ENCODE data around the gene DELE1.

Gene DELE1

DNA sequence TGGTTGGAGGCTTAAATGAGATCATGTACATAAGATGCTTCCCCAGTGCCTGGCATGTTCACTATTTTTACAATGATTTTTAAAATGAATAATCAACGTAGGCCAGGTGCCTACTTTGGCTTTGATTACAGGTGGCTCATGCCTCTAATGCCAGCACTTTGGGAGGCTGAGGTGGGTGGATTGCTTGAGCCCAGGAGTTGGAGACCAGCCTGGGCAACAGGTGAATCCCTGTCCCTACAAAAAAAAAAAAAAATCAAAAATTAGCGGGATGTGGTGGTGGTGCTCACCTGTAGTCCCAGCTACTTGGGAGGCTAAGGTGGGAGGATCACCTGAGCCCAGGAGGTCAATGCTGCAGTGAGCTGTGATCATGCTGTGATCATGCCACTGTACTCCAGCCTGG lies 25.1 kb downstream of the DELE1 start:
- Histone ChIP-seq H3K4me1 (ENCODE audit: control insufficient read depth, insufficient read depth, low read length) (no peaks in the 10 kb centered on the region), H3K9me3 (ENCODE audit: control insufficient read depth, insufficient read depth, low read depth, low read length) (no peaks in the 10 kb centered on the region), H3K4me3 (ENCODE audit: low read depth, low read length) (no peak overlapping the region), H3K36me3 (ENCODE audit: control insufficient read depth in 2 of 2, insufficient read depth in 1 of 2, low read length in 2 of 2) (no peaks in the 10 kb centered on the region), H3K27ac (ENCODE audit: extremely low read depth, low read depth, low read length) (no peak overlapping the region)
- TF ChIP-seq SCRT1 (tag by site-specific recombination; IDR thresholded peaks at IDR 0.05; ENCODE audit: borderline replicate concordance) (peak; percentile 87), SCRT2 (tag by site-specific recombination; IDR thresholded peaks at IDR 0.05) (peak; percentile 85), MYNN (tag by site-specific recombination; IDR thresholded peaks at IDR 0.05; ENCODE audit: borderline replicate concordance) (no peak)
- CTCF ChIA-PET, result interaction anchor here (0.6 to 3.0 kb wide), 3 partner anchors 8 to 70 kb away, joined by 4 to 24 read pairs (median 6); no protein-coding TSS in a partner anchor
- POLR2A ChIA-PET, result interaction anchor here (1.2 kb wide), 1 partner anchor 263 kb away, joined by 3 read pairs; no protein-coding TSS in a partner anchor

DNA sequence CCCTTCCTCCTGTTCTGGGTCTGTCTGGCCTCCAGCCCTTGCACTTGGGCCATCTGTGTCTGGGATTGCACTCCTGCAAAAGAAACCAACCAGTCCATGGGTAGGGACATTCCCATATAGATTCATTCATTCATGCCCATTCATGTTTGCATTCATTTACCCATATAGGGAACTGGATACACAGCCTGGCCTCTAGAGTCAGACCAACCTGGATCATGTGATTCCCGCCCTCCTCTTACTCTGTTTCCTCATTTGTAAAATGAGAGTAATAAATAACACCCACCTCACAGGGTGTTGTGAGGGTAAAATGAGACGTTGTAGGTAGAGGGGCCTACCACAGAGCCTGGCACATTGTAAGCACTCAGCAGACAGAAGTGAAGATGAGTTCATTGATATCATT lies 25.8 kb downstream of the DELE1 start:
- ChIA-PET POLR2A (interaction anchor here (1.2 kb wide), 1 partner anchor 264 kb away, joined by 3 read pairs; no protein-coding TSS in a partner anchor), CTCF (interaction anchor here (0.6 to 3.0 kb wide), 4 partner anchors 8 to 70 kb away, joined by 3 to 24 read pairs (median 5); no protein-coding TSS in a partner anchor)
- no peaks in the 10 kb centered on the region for H3K4me1 ChIP-seq (ENCODE audit: control insufficient read depth, insufficient read depth, low read length)
- H3K4me3 ChIP-seq (ENCODE audit: low read depth, low read length), result no peak overlapping the region
- H3K9me3 ChIP-seq (ENCODE audit: control insufficient read depth, insufficient read depth, low read depth, low read length), result no peaks in the 10 kb centered on the region
- no peak overlapping the region for H3K27ac ChIP-seq (ENCODE audit: extremely low read depth, low read depth, low read length)
- TF ChIP-seq ZBTB49 (tag by site-specific recombination; IDR thresholded peaks at IDR 0.05; ENCODE audit: low read depth), result no peak
- TF ChIP-seq ZNF146 (tag by site-specific recombination; IDR thresholded peaks at IDR 0.05), result no peak
- no peak for TF ChIP-seq RBAK (tag by site-specific recombination; IDR thresholded peaks at IDR 0.05)
- no peaks in the 10 kb centered on the region for H3K36me3 ChIP-seq (ENCODE audit: control insufficient read depth in 2 of 2, insufficient read depth in 1 of 2, low read length in 2 of 2)

- Histone ChIP-seq H3K36me3 (ENCODE audit: control insufficient read depth in 2 of 2, insufficient read depth in 1 of 2, low read length in 2 of 2) (no peaks in the 10 kb centered on the region), H3K27ac (ENCODE audit: extremely low read depth, low read depth, low read length) (no peak overlapping the region), H3K9me3 (ENCODE audit: control insufficient read depth, insufficient read depth, low read depth, low read length) (no peaks in the 10 kb centered on the region), H3K4me3 (ENCODE audit: low read depth, low read length) (no peak overlapping the region), H3K4me1 (ENCODE audit: control insufficient read depth, insufficient read depth, low read length) (no peaks in the 10 kb centered on the region)
- ChIA-PET CTCF (interaction anchor here (0.7 to 1.9 kb wide), 6 partner anchors 9 to 243 kb away, joined by 3 to 16 read pairs (median 3); no protein-coding TSS in a partner anchor), POLR2A (no interaction called here)
- TF ChIP-seq ZNF791 (tag by site-specific recombination; IDR thresholded peaks at IDR 0.05), result no peak
- TF ChIP-seq INSM2 (tag by site-specific recombination; IDR thresholded peaks at IDR 0.05), result no peak
- peak; percentile 62 for TF ChIP-seq EGR2 (tag by site-specific recombination; IDR thresholded peaks at IDR 0.05; ENCODE audit: low read depth)
- TF ChIP-seq TRIM28 (IDR thresholded peaks at IDR 0.05; ENCODE audit: borderline replicate concordance, low read length), result no peak
- TF ChIP-seq ZFHX2 (tag by site-specific recombination; conservative IDR thresholded peaks at IDR 0.05), result peak; percentile 66; the same call in 1 of the 2 replicates
- TF ChIP-seq, protein P1, sequence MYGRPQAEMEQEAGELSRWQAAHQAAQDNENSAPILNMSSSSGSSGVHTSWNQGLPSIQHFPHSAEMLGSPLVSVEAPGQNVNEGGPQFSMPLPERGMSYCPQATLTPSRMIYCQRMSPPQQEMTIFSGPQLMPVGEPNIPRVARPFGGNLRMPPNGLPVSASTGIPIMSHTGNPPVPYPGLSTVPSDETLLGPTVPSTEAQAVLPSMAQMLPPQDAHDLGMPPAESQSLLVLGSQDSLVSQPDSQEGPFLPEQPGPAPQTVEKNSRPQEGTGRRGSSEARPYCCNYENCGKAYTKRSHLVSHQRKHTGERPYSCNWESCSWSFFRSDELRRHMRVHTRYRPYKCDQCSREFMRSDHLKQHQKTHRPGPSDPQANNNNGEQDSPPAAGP (tag by site-specific recombination; IDR thresholded peaks at IDR 0.05), result no peak
These were observed 26.7 kb downstream of the DELE1 start for GRCh38 chr5:141950207-141951005.

Measured in HEK293 (cell line).